ENCODE measurements around the gene TMEM258.

DNA sequence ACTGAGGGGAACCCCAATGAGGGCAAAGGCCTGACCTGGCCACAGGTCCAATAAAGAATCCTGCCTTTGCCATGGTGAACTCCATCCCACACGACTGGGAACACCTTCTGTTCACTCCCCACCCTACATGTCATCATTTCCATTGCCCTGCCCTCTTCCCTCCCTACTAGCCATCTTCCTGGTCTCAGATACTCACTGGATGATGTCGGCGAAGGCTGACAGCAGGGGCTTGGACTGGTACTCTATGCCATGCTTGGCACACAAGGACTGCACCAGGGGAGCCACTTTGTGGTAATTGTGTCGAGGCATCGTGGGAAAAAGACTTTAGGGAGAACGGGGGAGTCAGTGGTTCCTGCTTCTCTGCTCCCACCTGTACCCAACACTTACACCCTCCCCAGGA lies 10.2 kb upstream of the TMEM258 start:
- TF ChIP-seq TAF1 (IDR thresholded peaks at IDR 0.05; ENCODE audit: borderline replicate concordance, low read depth, low read length): no peak
- TF ChIP-seq POLR2AphosphoS5 (IDR thresholded peaks at IDR 0.05; ENCODE audit: low read depth, low read length): peak; percentile 18; the same call in 1 of the 2 replicates
- TF ChIP-seq POLR2A (IDR thresholded peaks at IDR 0.05; ENCODE audit: low read depth, low read length): no peak; the same call in 1 of the 2 replicates
